ENCODE results near the gene PLAC8L1. TPM values are rescaled to one million over a fixed set of nuclear protein-coding genes. Genes with fewer than 3 reads are reported as not detected.
"Not testable (repeated sequence)": the region's sequence is repeated elsewhere in the genome, so short reads cannot be mapped to it uniquely, and the experiment has no call there.

Gene PLAC8L1
- total RNA-seq, 6 experiments from 2014 or later: 0.38 to 0.61 (median 0.46) TPM; not detected in 3

DNA sequence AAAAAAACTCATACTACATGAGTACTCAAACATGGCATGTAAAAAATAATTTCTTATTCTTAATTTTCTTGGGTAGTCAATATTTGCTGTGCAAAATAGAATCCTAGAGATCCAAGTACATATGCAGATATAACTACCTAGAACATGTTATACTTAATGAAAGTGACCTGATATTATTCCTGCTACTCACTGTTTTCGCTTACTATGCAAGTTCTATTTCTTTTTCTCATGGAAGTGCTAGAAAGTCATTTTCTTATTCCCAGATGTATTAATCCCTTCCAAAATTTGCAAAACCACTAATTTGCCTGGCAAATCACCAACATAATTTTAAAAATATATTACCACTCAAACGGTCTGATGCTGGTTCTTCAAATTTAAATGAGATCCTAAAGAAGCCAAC is 19.2 kb upstream of the PLAC8L1 start:
- peaks cover 48% of the 10 kb centered on the region for H3K36me3 Mint-ChIP-seq (ENCODE audit: low read depth)
- no peak overlapping the region for H3K27ac Mint-ChIP-seq
- H3K9me3 Mint-ChIP-seq: no peaks in the 10 kb centered on the region

DNA sequence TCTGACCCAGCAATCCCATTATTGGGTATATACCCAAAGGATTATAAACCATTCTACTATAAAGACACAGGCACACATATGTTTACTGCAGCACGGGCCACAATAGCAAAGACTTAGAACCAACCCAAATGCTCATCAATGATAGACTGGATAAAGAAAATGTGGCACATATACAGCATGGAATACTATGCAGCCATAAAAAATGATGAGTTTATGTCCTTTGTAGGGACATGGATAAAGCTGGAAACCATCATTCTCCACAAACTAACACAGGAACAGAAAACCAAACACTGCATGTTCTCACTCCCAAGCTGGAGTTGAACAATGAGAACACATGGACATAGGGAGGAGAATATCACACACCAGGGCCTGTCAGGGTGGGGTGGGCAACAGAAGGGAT is 16.1 kb upstream of the PLAC8L1 start:
- not testable (repeated sequence) for DNase-seq; H3K9me3 Mint-ChIP-seq; H3K27me3 Mint-ChIP-seq (ENCODE audit: insufficient read depth); H3K4me1 Mint-ChIP-seq (ENCODE audit: low read depth); H3K4me3 Mint-ChIP-seq; H3K27ac Mint-ChIP-seq
- H3K36me3 Mint-ChIP-seq (ENCODE audit: low read depth): peaks cover 54% of the 10 kb centered on the region

More for the DNA sequence above, 19.2 kb upstream of the PLAC8L1 start:
- Mint-ChIP-seq H3K4me1 (ENCODE audit: low read depth) (no peaks in the 10 kb centered on the region), H3K4me3 (no peak overlapping the region), H3K27me3 (ENCODE audit: insufficient read depth) (no peaks in the 10 kb centered on the region)
- no peak for DNase-seq
- TF ChIP-seq, protein P1, sequence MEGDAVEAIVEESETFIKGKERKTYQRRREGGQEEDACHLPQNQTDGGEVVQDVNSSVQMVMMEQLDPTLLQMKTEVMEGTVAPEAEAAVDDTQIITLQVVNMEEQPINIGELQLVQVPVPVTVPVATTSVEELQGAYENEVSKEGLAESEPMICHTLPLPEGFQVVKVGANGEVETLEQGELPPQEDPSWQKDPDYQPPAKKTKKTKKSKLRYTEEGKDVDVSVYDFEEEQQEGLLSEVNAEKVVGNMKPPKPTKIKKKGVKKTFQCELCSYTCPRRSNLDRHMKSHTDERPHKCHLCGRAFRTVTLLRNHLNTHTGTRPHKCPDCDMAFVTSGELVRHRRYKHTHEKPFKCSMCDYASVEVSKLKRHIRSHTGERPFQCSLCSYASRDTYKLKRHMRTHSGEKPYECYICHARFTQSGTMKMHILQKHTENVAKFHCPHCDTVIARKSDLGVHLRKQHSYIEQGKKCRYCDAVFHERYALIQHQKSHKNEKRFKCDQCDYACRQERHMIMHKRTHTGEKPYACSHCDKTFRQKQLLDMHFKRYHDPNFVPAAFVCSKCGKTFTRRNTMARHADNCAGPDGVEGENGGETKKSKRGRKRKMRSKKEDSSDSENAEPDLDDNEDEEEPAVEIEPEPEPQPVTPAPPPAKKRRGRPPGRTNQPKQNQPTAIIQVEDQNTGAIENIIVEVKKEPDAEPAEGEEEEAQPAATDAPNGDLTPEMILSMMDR (IDR thresholded peaks at IDR 0.05): no peak

DNA sequence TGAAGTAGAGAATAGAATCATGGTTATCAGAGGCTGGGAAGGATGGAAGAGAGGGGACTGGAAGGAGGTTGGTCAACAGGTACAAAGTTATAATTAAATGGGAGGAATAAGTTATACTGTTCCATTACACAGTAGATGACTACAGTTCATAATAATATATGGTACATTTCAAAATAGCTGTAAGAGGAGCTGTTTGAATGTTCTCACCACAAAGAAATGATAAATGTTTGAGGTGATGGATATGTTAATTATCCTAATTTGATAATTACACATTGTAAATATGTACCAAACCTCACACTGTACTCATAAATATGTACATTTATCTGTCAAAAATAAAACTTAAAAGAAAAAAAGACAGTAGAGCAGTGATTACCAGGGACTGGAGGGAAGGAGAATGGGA is 12.9 kb upstream of the PLAC8L1 start:
- no peaks in the 10 kb centered on the region for H3K9me3 Mint-ChIP-seq
- TF ChIP-seq, protein P1 (IDR thresholded peaks at IDR 0.05): no peak

DNA sequence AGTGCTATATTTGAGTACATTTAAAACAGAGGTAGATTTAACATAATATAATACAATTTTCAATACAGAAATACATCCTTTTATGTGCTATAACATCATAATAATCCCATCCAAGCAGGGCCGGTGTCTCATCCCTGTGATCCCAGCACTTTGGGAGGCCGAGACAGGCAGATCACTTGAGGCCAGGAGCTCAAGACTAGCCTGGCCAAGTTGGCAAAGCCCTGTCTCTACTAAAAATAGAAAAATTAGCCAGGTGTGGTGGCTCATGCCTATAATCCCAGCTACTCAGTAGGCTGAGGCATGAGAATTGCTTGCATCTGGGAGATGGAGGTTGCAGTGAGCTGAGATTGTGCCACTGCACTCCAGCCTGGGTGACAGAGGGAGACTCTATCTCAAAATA is 11.8 kb upstream of the PLAC8L1 start:
- not testable (repeated sequence) for H3K4me1 Mint-ChIP-seq (ENCODE audit: low read depth); H3K4me3 Mint-ChIP-seq; DNase-seq; H3K27ac Mint-ChIP-seq; H3K9me3 Mint-ChIP-seq; H3K27me3 Mint-ChIP-seq (ENCODE audit: insufficient read depth)
- peaks cover 36% of the 10 kb centered on the region for H3K36me3 Mint-ChIP-seq (ENCODE audit: low read depth)

More for the DNA sequence above, 12.9 kb upstream of the PLAC8L1 start:
- H3K36me3 Mint-ChIP-seq (ENCODE audit: low read depth): peaks cover 46% of the 10 kb centered on the region
- H3K27ac Mint-ChIP-seq: no peak overlapping the region
- H3K4me3 Mint-ChIP-seq: no peak overlapping the region
- peaks cover 2% of the 10 kb centered on the region for H3K27me3 Mint-ChIP-seq (ENCODE audit: insufficient read depth)
- no peak for DNase-seq
- no peaks in the 10 kb centered on the region for H3K4me1 Mint-ChIP-seq (ENCODE audit: low read depth)

DNA sequence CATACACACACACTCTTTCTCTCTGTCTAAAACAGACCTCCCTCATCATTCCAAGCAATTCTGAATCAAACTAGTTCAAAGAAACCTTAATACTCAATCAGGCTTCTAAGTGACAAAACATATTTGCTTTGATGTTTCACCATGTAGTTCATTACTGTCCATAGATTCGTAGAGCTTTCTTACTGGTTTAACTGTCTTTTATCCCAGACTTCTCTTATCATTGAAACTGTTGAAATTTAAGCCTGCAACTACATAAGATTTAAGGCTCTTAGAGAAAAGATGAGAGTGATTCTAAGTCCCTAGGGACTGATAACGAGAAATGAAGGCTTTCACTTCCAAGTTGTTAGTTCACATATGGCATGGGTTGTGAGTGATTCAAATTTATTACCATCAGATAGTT is 11.0 kb upstream of the PLAC8L1 start:
- H3K36me3 Mint-ChIP-seq (ENCODE audit: low read depth): peaks cover 29% of the 10 kb centered on the region

DNA sequence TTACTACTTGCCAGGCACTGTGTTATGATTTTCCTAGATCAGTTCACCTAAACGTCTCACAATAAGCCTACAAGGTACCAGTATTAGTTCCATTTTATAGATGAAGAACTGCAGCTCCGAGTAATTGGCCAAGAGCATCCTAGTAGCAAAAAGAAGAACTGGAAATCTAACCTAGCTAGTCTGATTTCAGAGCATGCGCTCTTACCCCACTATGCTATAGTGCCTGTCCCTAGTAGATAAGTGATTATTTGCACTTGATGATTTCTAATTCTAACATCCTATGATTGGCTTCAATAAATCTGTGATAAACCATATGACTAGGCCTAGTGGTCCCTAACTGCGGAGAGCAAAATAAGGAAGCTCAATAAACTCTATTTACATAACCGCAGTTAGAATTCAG is 7.1 kb upstream of the PLAC8L1 start:
- Mint-ChIP-seq H3K27me3 (ENCODE audit: insufficient read depth) (no peaks in the 10 kb centered on the region; the same call in 1 of the 2 replicates), H3K27ac (no peak overlapping the region), H3K4me1 (ENCODE audit: low read depth) (peaks cover 6% of the 10 kb centered on the region), H3K36me3 (ENCODE audit: low read depth) (no peaks in the 10 kb centered on the region; the same call in 1 of the 2 replicates), H3K9me3 (no peaks in the 10 kb centered on the region), H3K4me3 (no peak overlapping the region)
- TF ChIP-seq, protein P1 (IDR thresholded peaks at IDR 0.05): no peak
- no peak for DNase-seq

More for the DNA sequence above, 11.0 kb upstream of the PLAC8L1 start:
- no peak for DNase-seq
- no peaks in the 10 kb centered on the region for H3K4me1 Mint-ChIP-seq (ENCODE audit: low read depth)
- TF ChIP-seq, protein P1 (IDR thresholded peaks at IDR 0.05): no peak
- peaks cover 2% of the 10 kb centered on the region for H3K27me3 Mint-ChIP-seq (ENCODE audit: insufficient read depth)
- no peak overlapping the region for H3K27ac Mint-ChIP-seq
- H3K4me3 Mint-ChIP-seq: no peak overlapping the region
- H3K9me3 Mint-ChIP-seq: no peaks in the 10 kb centered on the region

DNA sequence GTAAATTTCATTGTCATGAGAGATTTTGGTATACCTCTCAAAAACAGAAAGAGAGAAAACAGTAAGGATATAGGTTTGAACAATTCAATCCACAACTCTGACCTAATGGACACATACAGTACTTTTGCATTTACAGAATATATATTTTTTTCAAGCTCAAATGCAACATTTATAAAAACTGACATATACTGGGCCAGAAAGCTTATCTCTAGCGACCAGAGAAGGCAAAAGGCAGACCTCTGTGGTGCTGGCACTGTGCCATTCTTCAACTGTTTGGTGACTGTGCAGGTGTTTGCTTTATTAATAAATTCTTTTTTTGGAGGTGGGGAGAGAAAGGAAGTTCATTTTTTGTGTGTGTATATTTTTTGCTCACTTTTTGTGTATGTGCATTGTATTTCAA is 6.0 kb upstream of the PLAC8L1 start:
- Mint-ChIP-seq H3K4me3 (no peak overlapping the region), H3K36me3 (ENCODE audit: low read depth) (no peaks in the 10 kb centered on the region), H3K4me1 (ENCODE audit: low read depth) (peaks cover 6% of the 10 kb centered on the region), H3K9me3 (no peaks in the 10 kb centered on the region), H3K27ac (no peak overlapping the region), H3K27me3 (ENCODE audit: insufficient read depth) (no peaks in the 10 kb centered on the region; the same call in 1 of the 2 replicates)
- no peak for DNase-seq
- TF ChIP-seq, protein P1 (IDR thresholded peaks at IDR 0.05): no peak

Data from HFFc6 (cell line).